Naive thymus-derived CD8-positive, alpha-beta T cell (primary cell): ENCODE measurements around the gene TOM1L2. TPM values are rescaled to one million over a fixed set of nuclear protein-coding genes. Genes with fewer than 3 reads are reported as not detected.

Experiments used
- ATAC-seq, 2 donors: fragments of 150-1000 bp; cut with Tn5 transposase in 1 of 2; sonication (Bioruptor Pico), chemical (Tn5 transposase) in 1 of 2; 1 replicate in 1 of 2; 2 replicates in 1 of 2; pipeline ENCODE4 v1.10.0; 2021; ENCODE audit warnings: mild to moderate bottlenecking in 2 of 2, moderate library complexity in 2 of 2
- POLR2A ChIA-PET: fragments of 350-600 bp; sonication (Branson Sonifier 250); formaldehyde crosslinking; loops from one replicate; lab custom pipeline; 2021; ENCODE audit warnings: antibody characterized with exemption; lab: Charles Lee
- DNase-seq, 10 donors: peaks; one replicate each; pipeline versions ENCODE4 v3.0.0 to v3.0.0-alpha.2; 2020 to 2022
- H3K27ac Mint-ChIP-seq, 10 donors: one replicate each; pipeline ENCODE4 v1.8.0; 2020 to 2022; ENCODE audit warnings: mild to moderate bottlenecking in 10 of 10, mixed read lengths in 10 of 10, moderate library complexity in 4 of 10, inconsistent platforms in 1 of 10
- H3K27me3 Mint-ChIP-seq, 5 donors: one replicate each; pipeline ENCODE4 v1.8.0; 2021 to 2022; ENCODE audit warnings: mixed read lengths in 5 of 5
- H3K36me3 Mint-ChIP-seq, 3 donors: one replicate each; pipeline ENCODE4 v1.8.0; 2020 to 2022; ENCODE audit warnings: mixed read lengths in 3 of 3, mild to moderate bottlenecking in 2 of 3, inconsistent platforms in 1 of 3
- H3K4me1 Mint-ChIP-seq, 4 donors: one replicate each; pipeline ENCODE4 v1.8.0; 2021 to 2022; ENCODE audit warnings: mixed read lengths in 4 of 4
- H3K4me3 Mint-ChIP-seq, 10 donors: one replicate each; pipeline ENCODE4 v1.8.0; 2020 to 2022; ENCODE audit warnings: mild to moderate bottlenecking in 10 of 10, mixed read lengths in 10 of 10, moderate library complexity in 6 of 10, inconsistent platforms in 1 of 10
- H3K9me3 Mint-ChIP-seq, 9 donors: one replicate each; pipeline ENCODE4 v1.8.0; 2020 to 2022; ENCODE audit warnings: mixed read lengths in 9 of 9, mild to moderate bottlenecking in 3 of 9, inconsistent platforms in 1 of 9, moderate library complexity in 1 of 9
- polyA plus RNA-seq, 3 donors: library from polyadenylated mRNA; unstranded; fragments of 300-500 nt; fragmentation: Illumina TruSeq; gene quantifications; one replicate each; pipeline ENCODE4 v1.2.3, GENCODE V29; 2021
- total RNA-seq, 8 experiments: library from RNA in 2 of 8; stranded (reverse) in 2 of 8; gene quantifications; one replicate each; pipeline ENCODE4 v1.2.3 and lab custom pipeline; 2021 to 2026

The TOM1L2 gene
- total and polyA plus RNA-seq, 5 experiments from 2014 or later, result 2.5 to 71.1 (median 11.6) TPM

DNA sequence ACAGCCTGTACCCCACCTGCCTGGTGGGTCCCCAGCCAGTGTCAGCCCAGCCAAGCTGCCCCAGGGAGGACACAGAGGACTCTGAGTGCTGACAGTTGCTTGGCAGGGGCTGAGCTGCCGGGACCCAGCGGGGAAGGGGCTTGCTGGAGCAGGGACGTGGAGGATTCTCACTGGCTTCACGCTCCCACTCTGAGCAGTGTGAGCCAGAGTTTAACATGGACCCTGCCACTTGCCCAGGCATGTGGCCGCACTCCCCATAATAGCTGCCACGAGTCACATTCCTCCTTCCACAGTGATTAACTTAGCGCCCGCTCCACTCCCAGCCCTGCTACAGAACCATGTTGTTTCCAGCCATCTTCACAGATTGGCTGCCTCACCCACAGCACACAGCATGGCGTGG lies 166.6 kb downstream of the TOM1L2 start:
- peak overlapping the region in 5 of 10 donors; percentile 9 to 92 (median 84) for H3K27ac Mint-ChIP-seq
- POLR2A ChIA-PET, result interaction anchor here (1.6 kb wide), 1 partner anchor 10 kb away, joined by 5 read pairs; no protein-coding TSS in a partner anchor

DNA sequence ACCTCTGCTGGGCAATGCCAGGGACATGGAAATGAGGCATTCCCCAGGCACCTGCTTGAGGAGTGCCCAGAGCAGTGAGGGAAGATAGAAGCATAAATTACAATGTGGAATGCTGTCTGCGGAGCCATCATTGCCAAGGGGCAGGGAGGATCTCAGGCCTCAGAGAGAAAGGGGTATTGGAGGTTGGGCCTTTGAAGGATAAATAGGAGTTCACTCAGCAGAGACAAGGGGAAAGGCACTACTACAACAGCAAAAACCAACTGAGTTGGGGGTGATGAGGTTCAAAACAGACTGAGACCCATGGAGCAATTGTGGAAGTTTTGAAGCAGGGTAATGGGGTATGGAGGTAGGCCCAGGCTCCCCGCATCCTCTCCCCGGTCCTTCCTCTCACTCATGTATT lies 168.2 kb downstream of the TOM1L2 start:
- peaks cover 0 to 24% (median 5%) of the 10 kb centered on the region in 3 donors for H3K36me3 Mint-ChIP-seq
- POLR2A ChIA-PET, result interaction anchor here (0.6 kb wide), 1 partner anchor 9 kb away, joined by 3 read pairs; no protein-coding TSS in a partner anchor
- peak overlapping the region in 2 of 10 donors; percentile 63 to 82 for H3K27ac Mint-ChIP-seq
- H3K9me3 Mint-ChIP-seq, result no peaks in the 10 kb centered on the region
- peaks cover 4 to 17% (median 14%) of the 10 kb centered on the region in 4 donors for H3K4me1 Mint-ChIP-seq
- no peak for DNase-seq
- H3K4me3 Mint-ChIP-seq, result no peak overlapping the region
- no peaks in the 10 kb centered on the region for H3K27me3 Mint-ChIP-seq
- no peak for ATAC-seq

More for the DNA sequence above, 166.6 kb downstream of the TOM1L2 start:
- peak overlapping the region in 1 of 10 donors; percentile 39 for H3K4me3 Mint-ChIP-seq
- H3K4me1 Mint-ChIP-seq, result peaks cover 7 to 14% (median 11%) of the 10 kb centered on the region in 4 donors
- no peaks in the 10 kb centered on the region for H3K9me3 Mint-ChIP-seq
- ATAC-seq (no peak), DNase-seq (no peak)
- H3K27me3 Mint-ChIP-seq, result no peaks in the 10 kb centered on the region
- peaks cover 0 to 26% (median 6%) of the 10 kb centered on the region in 3 donors for H3K36me3 Mint-ChIP-seq

DNA sequence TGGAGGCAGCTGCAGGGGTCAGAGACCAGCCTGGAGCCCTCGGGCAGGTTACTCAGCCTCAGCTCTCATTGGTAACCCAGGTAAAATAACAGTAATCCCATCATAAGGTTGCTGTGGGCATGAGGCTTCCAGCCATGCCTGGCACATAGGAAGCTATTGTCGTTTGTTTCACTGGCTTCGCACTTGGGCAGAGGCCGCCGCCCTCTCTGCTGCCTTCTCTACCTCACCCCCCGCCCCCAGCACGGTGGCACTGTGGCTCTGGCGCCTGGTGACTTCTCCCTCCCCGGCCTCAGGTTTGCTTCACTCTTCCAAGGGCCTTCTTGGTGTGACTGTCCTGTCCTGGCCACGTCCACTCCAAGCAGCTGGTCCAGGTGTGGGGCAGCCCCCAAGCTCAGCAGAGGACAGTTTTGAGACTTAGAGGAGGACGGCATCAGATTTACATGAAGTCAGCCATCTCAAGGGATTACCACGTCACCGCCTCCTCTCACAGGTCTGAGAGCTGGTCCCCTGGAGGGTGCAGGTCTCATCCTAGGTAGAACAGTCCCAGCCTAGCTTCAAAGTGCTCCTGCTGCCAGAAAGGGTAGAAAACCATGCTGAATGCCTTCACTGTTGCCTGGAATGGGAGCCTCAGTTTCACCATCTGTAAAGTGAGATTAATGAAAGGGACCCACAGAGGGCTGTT lies 170.3 kb downstream of the TOM1L2 start:
- ATAC-seq (no peak), DNase-seq (no peak)
- H3K27ac Mint-ChIP-seq, result peak overlapping the region in 2 of 10 donors; percentile 3 to 44
- H3K9me3 Mint-ChIP-seq, result no peaks in the 10 kb centered on the region
- H3K27me3 Mint-ChIP-seq, result no peaks in the 10 kb centered on the region
- no peak overlapping the region for H3K4me3 Mint-ChIP-seq
- peaks cover 0 to 12% (median 8%) of the 10 kb centered on the region in 4 donors for H3K4me1 Mint-ChIP-seq
- H3K36me3 Mint-ChIP-seq, result peaks cover 0 to 24% (median 5%) of the 10 kb centered on the region in 3 donors
- POLR2A ChIA-PET, result no interaction called here

DNA sequence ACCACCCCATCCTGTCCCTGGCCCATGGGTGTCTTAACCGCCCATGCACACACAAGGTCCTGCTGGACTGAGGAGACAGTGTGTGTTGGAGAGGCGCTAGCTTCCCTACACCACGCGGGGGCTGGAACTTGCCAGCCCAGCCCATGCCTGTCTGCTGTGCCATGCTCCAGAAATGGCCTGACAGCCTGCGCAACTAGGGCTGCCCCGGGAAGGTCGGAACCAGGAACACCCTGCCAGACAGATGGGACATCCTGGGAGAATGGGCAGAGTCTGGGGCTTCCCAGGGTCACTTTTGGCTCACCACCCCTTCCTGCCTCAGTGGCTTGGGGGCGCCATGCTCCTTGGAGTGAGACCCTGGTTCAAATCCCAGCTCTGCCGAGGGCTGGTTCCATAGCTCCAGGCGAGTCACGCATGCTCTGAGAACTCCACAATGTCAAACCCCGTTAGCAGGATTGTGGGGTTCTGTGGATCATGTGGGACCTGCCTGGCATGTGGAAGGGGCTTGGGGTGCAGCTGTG lies 171.6 kb downstream of the TOM1L2 start:
- Mint-ChIP-seq H3K4me3 (no peak overlapping the region), H3K4me1 (peaks cover 0 to 7% (median 5%) of the 10 kb centered on the region in 4 donors), H3K9me3 (no peaks in the 10 kb centered on the region), H3K36me3 (peaks cover 0 to 25% (median 1%) of the 10 kb centered on the region in 3 donors), H3K27me3 (no peaks in the 10 kb centered on the region), H3K27ac (peak overlapping the region in 1 of 10 donors; percentile 82)
- DNase-seq, result no peak
- ATAC-seq, result no peak
- POLR2A ChIA-PET, result no interaction called here

DNA sequence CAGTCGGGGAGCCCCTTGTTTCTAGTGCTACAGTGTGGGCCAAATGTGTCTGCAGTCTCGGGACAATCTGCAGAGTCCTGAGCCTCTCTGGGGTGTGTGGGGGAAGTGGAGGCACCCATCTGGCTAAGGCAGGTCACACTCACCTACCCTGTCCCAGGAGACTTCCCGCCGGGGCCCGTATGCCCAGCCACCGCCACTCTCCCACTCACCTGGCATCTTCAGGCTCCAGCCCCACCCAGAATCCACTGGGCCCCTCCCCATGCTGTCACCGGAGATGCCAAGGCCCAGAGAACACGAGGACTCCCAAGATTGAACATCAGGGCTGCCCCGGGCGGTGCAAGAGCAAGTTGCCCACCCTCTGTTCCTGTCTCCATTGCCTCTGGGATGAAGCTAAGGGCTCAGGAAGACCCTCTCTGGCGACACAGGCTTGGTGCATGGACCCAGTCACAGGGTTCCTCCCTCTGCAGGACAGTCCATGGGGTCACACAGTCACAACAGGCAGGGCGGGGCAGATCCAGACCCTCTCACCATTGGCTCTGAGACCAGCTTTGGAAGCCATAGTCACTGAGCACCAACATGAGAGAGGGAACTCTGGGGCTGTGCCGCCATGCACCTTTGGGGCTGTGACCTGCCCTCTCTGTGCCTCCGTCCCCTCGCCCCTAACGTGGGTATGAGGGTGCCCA lies 173.5 kb downstream of the TOM1L2 start:
- DNase-seq (no peak), ATAC-seq (no peak)
- peaks cover 4 to 10% (median 8%) of the 10 kb centered on the region in 4 donors for H3K4me1 Mint-ChIP-seq
- POLR2A ChIA-PET, result no interaction called here
- H3K36me3 Mint-ChIP-seq, result peaks cover 0 to 20% (median 0%) of the 10 kb centered on the region in 3 donors
- no peak overlapping the region for H3K27ac Mint-ChIP-seq
- H3K27me3 Mint-ChIP-seq, result no peaks in the 10 kb centered on the region
- H3K9me3 Mint-ChIP-seq, result no peaks in the 10 kb centered on the region
- no peak overlapping the region for H3K4me3 Mint-ChIP-seq

DNA sequence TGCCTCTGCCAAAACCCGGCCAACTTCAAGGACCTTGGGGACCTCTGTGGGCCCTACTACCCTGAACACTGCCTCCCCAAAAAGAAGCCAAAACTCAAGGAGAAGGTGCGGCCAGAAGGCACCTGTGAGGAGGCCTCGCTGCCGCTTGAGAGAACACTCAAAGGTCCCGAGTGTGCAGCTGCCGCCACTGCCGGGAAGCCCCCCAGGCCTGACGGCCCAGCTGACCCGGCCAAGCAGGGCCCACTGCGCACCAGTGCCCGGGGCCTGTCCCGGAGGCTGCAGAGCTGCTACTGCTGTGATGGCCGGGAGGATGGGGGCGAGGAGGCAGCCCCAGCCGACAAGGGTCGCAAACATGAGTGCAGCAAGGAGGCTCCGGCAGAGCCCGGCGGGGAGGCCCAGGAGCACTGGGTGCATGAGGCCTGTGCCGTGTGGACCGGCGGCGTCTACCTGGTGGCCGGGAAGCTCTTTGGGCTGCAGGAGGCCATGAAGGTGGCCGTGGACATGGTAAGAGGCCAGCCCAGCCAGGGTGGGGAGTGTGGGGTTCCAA lies 174.1 kb downstream of the TOM1L2 start:
- ATAC-seq (no peak), DNase-seq (no peak)
- Mint-ChIP-seq H3K27me3 (no peaks in the 10 kb centered on the region), H3K4me1 (peaks cover 11 to 16% (median 14%) of the 10 kb centered on the region in 4 donors), H3K36me3 (peaks cover 0 to 18% (median 0%) of the 10 kb centered on the region in 3 donors), H3K27ac (no peak overlapping the region), H3K4me3 (no peak overlapping the region), H3K9me3 (no peaks in the 10 kb centered on the region)
- POLR2A ChIA-PET, result no interaction called here

DNA sequence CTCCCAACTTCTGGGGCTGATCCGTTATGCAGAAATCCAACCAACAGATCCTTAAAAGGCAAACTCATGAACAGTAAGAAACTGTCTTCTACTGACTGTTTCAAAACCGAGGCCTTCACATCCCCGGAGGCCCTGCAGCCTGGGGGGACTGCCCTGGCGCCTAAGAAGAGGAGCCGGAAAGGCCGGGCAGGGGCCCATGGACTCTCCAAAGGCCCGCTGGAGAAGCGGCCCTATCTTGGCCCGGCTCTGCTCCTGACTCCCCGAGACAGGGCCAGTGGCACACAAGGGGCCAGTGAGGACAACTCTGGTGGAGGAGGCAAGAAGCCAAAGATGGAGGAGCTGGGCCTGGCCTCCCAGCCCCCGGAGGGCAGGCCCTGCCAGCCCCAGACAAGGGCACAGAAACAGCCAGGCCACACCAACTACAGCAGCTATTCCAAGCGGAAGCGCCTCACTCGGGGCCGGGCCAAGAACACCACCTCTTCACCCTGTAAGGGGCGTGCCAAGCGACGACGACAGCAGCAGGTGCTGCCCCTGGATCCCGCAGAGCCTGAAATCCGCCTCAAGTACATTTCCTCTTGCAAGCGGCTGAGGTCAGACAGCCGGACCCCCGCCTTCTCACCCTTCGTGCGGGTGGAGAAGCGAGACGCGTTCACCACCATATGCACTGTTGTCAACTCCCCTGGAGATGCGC lies 174.9 kb downstream of the TOM1L2 start:
- H3K27ac Mint-ChIP-seq, result peak overlapping the region in 1 of 10 donors; percentile 18
- POLR2A ChIA-PET, result interaction anchor here (0.7 kb wide), 1 partner anchor 10 kb away, joined by 3 read pairs; no protein-coding TSS in a partner anchor
- no peaks in the 10 kb centered on the region for H3K9me3 Mint-ChIP-seq
- H3K4me3 Mint-ChIP-seq, result no peak overlapping the region
- no peak for DNase-seq
- peaks cover 0 to 18% (median 0%) of the 10 kb centered on the region in 3 donors for H3K36me3 Mint-ChIP-seq
- H3K4me1 Mint-ChIP-seq, result peaks cover 12 to 24% (median 19%) of the 10 kb centered on the region in 4 donors
- H3K27me3 Mint-ChIP-seq, result no peaks in the 10 kb centered on the region
- ATAC-seq, result no peak

DNA sequence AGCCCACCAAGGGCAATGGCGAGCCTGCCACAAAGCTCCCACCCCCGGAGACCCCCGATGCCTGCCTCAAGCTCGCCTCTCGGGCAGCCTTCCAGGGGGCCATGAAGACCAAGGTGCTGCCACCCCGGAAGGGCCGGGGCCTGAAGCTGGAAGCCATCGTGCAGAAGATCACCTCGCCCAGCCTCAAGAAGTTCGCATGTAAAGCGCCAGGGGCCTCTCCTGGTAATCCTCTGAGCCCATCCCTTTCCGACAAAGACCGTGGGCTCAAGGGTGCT lies 175.5 kb downstream of the TOM1L2 start:
- no peaks in the 10 kb centered on the region for H3K27me3 Mint-ChIP-seq
- H3K4me3 Mint-ChIP-seq, result no peak overlapping the region
- POLR2A ChIA-PET, result interaction anchor here (0.7 kb wide), 1 partner anchor 10 kb away, joined by 3 read pairs; no protein-coding TSS in a partner anchor
- H3K9me3 Mint-ChIP-seq, result no peaks in the 10 kb centered on the region
- no peak overlapping the region for H3K27ac Mint-ChIP-seq
- ATAC-seq (no peak), DNase-seq (no peak)
- peaks cover 18 to 29% (median 25%) of the 10 kb centered on the region in 4 donors for H3K4me1 Mint-ChIP-seq
- peaks cover 0 to 16% (median 0%) of the 10 kb centered on the region in 3 donors for H3K36me3 Mint-ChIP-seq

DNA sequence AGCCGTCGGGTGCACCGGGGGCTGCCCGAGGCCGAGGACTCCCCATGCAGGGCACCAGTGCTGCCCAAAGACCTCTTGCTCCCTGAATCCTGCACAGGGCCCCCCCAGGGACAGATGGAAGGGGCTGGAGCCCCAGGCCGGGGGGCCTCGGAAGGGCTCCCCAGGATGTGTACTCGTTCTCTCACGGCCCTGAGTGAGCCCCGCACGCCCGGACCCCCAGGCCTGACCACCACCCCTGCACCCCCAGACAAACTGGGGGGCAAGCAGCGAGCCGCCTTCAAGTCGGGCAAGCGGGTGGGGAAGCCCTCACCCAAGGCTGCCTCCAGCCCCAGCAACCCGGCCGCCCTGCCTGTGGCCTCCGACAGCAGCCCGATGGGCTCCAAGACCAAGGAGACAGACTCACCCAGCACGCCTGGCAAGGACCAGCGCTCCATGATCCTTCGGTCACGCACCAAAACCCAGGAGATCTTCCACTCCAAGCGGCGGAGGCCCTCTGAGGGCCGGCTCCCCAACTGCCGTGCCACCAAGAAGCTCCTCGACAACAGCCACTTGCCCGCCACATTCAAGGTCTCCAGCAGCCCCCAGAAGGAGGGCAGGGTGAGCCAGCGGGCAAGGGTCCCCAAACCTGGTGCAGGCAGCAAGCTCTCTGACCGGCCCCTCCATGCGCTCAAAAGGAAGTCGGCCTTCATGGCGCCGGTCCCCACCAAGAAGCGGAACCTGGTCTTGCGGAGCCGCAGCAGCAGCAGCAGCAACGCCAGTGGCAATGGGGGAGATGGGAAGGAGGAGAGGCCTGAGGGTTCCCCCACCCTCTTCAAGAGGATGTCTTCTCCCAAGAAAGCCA lies 176.0 kb downstream of the TOM1L2 start:
- Mint-ChIP-seq H3K36me3 (peaks cover 0 to 16% (median 0%) of the 10 kb centered on the region in 3 donors), H3K27me3 (no peaks in the 10 kb centered on the region), H3K27ac (peak overlapping the region in 2 of 10 donors; percentile 10 to 21), H3K4me1 (peaks cover 20 to 34% (median 27%) of the 10 kb centered on the region in 4 donors), H3K4me3 (no peak overlapping the region), H3K9me3 (no peaks in the 10 kb centered on the region)
- POLR2A ChIA-PET, result interaction anchor here (1.2 to 1.8 kb wide), 2 partner anchors 7 to 9 kb away, joined by 3 to 5 read pairs; no protein-coding TSS in a partner anchor
- DNase-seq (no peak), ATAC-seq (no peak)

DNA sequence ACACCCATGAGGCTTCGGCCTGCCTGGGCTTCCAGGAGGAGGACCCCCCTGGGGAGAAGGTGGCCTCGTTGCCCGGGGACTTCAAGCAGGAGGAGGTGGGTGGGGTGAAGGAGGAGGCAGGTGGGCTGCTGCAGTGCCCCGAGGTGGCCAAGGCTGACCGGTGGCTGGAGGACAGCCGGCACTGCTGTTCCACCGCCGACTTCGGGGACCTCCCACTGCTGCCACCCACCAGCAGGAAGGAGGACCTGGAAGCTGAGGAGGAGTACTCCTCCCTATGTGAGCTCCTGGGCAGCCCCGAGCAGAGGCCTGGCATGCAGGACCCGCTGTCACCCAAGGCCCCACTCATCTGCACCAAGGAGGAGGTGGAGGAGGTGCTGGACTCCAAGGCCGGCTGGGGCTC lies 176.9 kb downstream of the TOM1L2 start:
- no peak overlapping the region for H3K4me3 Mint-ChIP-seq
- POLR2A ChIA-PET, result interaction anchor here (1.2 to 1.8 kb wide), 2 partner anchors 8 to 10 kb away, joined by 3 to 5 read pairs; no protein-coding TSS in a partner anchor
- ATAC-seq, result no peak
- no peaks in the 10 kb centered on the region for H3K9me3 Mint-ChIP-seq
- no peaks in the 10 kb centered on the region for H3K27me3 Mint-ChIP-seq
- DNase-seq, result no peak
- peaks cover 0 to 16% (median 0%) of the 10 kb centered on the region in 3 donors for H3K36me3 Mint-ChIP-seq
- peak overlapping the region in 1 of 10 donors; percentile 59 for H3K27ac Mint-ChIP-seq
- H3K4me1 Mint-ChIP-seq, result peaks cover 20 to 33% (median 28%) of the 10 kb centered on the region in 4 donors

DNA sequence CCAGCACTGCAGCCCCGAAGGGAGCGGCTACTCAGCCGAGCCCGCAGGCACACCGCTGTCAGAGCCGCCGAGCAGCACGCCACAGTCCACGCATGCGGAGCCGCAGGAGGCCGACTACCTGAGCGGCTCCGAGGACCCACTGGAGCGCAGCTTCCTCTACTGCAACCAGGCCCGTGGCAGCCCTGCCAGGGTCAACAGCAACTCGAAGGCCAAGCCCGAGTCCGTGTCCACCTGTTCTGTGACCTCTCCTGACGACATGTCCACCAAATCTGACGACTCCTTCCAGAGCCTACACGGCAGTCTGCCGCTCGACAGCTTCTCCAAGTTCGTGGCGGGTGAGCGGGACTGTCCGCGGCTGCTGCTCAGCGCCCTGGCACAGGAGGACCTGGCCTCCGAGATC lies 177.8 kb downstream of the TOM1L2 start:
- H3K9me3 Mint-ChIP-seq, result no peaks in the 10 kb centered on the region

More for the DNA sequence above, 177.8 kb downstream of the TOM1L2 start:
- Mint-ChIP-seq H3K4me1 (peaks cover 18 to 33% (median 28%) of the 10 kb centered on the region in 4 donors), H3K27me3 (no peaks in the 10 kb centered on the region), H3K36me3 (peaks cover 0 to 16% (median 0%) of the 10 kb centered on the region in 3 donors), H3K27ac (peak overlapping the region in 6 of 10 donors; percentile 39 to 96 (median 93)), H3K4me3 (no peak overlapping the region)
- no peak for DNase-seq
- POLR2A ChIA-PET, result interaction anchor here (0.8 to 2.3 kb wide), 3 partner anchors 9 to 17 kb away, joined by 3 to 8 read pairs (median 3); no protein-coding TSS in a partner anchor
- ATAC-seq, result no peak
